Activated gamma-delta T cell treated with anti-CD3 and anti-CD28 coated beads, Interleukin-2, amount 50 U/mL, for 16 hours (primary cell): ENCODE results near the gene HVCN1.
A peak's percentile ranks its signal among the peaks of the same experiment; 100 is the strongest.

Experiments used
- DNase-seq: peaks from one replicate; pipeline ENCODE4 v3.0.0-alpha.2; 2020; ENCODE audit warnings: low read depth

Gene HVCN1

DNA sequence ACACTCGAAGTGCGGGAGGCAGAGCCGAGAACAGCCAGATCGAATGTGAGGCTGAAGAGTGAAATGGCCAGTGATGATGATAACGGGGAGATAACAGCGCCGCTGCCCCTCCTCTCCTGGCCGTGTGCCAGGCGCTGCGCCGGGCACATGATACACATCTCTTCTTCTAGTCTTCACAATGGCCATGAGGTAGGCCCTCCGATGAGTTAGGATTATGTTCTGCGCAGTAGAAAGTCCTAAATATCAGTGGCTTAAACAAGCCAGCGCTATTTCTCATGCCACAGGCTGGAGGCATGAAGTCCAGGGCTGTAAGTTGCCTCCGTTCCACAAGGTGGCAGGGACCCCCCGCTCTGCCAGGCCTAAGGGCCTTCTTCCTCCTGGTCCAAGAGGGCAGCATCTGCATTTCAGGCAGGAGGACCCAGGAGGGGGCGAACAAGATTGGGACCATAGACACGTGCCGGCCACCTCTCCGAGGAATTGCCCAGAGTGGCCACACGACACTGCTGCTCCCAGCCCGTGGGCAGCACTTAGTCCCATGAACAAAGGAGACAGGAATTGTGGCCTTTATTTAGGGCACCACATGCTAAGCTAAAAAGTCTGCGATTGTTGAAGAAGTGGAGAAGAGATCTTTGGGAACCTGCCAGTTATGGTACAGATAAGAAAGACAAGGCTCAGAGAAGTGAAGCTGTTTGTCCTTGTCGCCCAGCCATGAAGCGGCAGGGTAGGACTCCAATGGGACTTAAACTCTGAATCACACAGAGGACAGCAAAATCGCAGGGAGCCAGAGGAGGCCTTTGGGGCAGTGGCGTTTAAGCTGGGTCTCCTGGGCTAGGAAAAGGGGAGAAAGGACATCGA, 10.9 kb upstream of the HVCN1 start:
- no peak for DNase-seq

- peak; percentile 52 for DNase-seq
These were observed 9.4 kb upstream of the HVCN1 start for GRCh38 chr12:110698171-110698902.

DNA sequence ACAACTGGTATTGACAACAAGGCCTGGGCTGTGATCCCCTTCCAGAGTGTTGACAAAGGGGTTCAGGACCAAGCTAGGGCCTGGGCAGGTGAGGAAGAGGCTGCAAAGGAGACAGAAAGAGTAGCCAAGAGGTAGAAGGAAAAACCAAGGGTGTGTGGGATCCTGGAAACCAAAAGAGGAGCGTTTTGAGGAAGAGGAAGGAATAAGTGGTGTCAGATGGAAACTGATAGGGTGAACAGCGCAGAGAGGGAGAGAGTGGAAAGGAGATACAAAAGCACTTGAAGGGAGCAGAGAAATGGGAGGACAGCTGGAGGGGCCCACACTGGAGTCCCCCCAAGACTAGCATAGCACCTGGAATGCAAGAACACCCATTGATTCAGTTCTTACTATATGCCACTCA, 8.3 kb upstream of the HVCN1 start:
- DNase-seq = no peak

GRCh38 chr12:110696283-110696682, 7.4 kb upstream of the HVCN1 start:
- DNase-seq = no peak

DNA sequence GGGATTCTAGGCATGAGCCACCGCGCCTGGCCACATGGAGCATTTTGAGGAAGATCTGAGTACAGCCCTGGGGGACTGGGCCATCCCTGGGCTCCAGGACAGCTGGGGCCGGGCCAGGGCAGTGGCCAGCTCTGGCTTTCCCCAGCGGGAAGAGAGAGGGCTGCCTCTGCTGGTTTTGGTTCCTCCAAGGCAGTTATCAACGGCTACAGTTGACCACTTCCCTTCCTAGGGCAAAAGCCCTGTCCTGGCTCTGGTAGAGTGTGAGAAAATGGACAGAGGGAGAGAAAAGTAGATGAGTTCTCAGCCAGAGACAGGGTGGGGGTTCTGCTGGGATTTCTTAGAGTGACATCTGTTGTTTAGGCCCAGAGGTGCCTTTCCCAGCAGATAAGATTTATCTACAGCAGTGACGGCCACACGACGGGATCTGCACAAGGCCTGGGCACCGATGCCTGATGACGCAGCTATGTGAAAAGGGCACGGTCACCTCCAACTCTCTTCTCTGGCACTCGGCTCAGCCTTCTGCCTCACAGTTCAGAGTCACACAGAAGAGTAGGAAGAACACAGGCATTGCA, 5.5 kb upstream of the HVCN1 start:
- no peak for DNase-seq

DNA sequence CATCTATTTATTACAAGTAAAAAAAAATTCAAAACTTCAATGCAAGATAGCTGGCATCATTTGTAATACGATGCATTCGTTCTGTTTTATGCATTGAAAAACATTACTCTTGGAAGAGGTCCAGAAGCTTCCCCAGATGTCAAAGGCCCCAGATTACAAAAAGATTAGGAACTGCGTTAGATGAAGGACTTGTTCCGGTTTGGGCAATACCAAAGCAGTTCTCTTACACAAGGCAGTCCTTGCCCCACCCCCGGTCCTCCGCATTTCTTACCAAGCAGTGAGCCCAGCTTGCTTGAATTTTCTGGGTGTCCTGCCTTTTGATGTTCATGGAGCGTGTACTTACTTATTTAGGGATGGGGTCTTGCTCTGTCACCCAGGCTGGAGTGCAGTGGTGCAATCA, 4.8 kb upstream of the HVCN1 start:
- no peak for DNase-seq

- no peak for DNase-seq
These were observed 1.2 kb upstream of the HVCN1 start for GRCh38 chr12:110690127-110690430.

DNA sequence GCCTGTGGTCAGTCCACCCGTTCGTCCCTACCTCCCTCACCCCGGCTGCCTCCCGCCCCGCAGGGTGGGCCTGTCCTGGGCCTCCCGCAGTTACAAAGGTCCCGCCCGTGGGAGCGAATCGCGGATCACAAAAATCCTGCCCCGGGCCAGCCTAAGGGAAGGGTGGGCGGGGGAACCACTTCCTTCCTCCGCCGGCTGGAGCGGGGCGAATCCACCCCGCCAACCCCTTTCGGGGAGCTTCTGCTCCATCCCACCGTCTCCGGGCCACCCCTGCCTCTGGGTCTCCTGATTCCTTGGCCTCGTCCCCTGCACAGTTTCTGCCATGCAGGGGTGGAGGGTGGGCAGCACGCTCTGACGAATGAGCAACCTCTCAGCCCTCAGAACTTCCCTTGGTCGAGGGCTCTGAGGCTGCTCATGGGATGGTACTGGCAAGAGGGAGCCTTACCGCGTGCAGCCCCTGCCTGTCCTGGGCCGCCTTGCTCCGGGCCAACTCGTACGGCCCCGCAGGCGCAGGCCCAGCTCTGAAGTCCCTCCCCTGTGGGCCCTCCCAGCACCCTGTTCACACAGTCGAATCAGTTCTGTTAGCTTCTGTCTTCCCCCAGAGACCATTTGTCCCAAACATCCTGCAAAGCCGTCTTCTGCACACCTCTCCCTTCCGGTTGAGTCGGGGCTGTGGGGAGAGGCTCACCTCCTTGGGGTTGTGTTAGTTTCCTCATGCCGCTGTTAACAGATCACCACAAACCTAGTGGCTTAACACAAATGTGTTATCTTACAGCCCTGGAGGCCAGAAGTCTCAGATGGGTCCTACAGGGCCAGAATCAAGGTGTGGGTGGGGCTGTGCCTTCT, 589 bp upstream of the HVCN1 start:
- peak; percentile 28 for DNase-seq

GRCh38 chr12:110687396-110688169, 1.3 kb downstream of the HVCN1 start:
- DNase-seq = no peak

GRCh38 chr12:110686294-110686903, 2.5 kb downstream of the HVCN1 start:
- DNase-seq = no peak

DNA sequence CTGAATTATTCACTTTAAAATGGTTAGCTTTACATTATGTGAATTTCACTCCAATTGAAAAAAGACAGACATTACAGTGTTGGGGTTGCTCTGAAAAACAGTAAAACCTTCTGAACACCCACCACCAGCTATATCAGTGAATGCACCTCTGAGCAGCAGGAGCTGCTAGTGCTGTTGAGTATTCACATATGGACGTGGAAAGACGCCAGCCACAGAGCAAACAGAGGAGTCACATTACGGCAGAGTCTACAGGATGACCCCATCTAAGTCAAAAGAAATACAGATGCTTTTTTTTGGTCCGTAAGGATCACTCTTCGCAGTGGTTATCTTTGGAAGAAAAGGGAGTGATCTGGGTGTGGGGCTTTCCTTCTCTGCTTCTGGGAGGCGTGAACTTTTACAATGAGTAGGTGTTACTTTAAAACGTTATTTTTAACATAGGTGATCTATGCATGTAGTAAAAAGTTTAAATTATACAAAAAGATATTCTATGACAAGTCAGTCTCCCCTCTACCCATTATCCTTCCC, 4.5 kb downstream of the HVCN1 start:
- no peak for DNase-seq

DNA sequence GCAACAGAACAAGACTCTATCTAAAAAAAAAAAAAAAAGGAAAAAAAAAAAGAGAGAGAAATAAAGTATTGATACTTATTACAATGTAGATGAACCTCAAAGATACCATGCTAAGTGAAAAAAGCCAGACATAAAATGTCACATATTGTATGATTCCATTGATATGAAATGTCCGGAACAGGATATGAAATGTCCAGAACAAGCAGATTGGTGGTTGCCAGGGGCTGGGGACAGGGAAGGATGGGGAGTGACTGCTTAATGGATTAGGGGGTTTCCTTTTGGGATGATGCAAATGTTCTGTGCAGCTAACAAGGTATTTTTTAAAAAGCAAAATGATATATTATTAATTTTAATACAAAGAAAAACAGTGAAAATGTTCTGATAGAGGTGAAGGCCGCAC, 5.0 kb downstream of the HVCN1 start:
- no peak for DNase-seq

DNA sequence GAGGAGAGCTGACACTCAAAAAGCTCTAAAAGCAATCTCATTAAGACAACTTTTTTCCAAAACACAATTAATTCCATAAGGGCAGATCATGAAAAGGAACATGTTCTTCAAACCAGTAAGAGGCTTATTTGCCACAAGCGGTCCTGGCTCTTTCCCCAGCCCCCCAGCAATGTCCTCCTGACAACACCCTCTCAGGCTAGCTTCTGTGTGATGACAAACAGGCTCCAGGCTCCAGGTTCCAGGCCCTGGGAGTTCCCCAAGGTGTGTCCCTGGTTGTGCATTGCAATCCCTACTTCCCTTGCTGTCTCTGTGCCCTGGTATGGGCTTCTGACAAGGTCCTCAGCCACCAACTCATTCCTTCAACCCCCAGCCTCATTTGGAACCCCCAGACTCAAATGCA, 8.9 kb downstream of the HVCN1 start:
- DNase-seq = no peak

DNA sequence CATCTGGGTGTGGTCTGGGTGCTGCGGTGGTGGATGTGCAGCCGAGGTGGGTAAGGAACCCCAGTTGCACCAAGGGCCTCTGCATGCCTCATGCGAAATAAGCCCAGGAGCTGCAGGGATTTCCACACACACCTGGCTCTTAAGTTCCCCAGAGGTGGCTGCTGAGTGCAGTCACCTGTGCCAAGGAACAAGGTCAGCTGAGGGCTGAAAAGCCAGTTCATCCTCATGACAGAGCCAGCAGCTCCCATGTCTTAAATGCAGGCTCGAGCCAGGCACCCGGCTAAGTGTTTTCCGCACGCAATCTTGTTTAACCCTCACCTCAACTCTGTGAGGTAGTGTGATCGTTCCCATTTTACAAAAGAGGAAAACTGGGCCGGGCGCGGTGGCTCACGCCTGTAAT, 9.7 kb downstream of the HVCN1 start:
- DNase-seq = no peak

DNA sequence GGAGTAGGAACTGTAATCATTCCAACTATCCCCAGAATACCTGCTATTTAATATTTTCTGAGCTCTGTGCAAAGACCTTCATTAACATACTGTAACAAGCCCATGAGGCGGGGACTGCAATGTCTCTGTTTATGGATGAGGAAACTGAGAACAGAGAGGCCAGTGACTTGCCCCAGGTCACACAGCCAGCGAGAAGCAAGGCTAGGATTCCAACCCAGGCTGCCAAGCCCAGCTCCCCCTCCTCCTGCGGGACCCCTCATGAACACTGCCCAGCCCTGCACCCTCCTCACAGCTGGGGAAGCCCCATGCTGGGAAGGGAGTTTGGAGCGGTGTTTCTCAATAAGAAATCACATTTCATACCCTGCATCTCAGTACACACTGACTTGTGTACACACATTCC, 10.9 kb downstream of the HVCN1 start:
- no peak for DNase-seq

- DNase-seq = no peak
These were observed 11.6 kb downstream of the HVCN1 start for GRCh38 chr12:110677206-110677911.

DNA sequence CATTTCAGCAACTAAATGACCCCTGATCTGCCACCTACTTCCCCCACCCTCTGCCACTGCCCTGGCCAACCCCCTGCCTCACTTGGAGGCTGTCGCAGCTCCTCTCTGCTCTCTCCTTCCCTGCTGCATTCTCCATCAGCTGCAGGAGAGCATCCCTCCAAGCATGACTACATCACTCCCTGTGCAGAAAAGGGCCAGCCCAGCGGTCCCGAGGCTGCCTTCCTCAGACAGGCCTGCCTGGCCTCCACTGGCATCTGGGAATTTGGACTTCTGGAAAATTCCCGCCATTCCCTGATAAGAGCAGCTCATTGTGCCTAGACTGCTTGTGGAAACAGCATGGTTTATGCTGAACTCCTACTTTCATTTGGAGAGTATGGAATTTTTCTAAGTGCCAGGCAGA, 12.7 kb downstream of the HVCN1 start:
- DNase-seq = no peak

DNA sequence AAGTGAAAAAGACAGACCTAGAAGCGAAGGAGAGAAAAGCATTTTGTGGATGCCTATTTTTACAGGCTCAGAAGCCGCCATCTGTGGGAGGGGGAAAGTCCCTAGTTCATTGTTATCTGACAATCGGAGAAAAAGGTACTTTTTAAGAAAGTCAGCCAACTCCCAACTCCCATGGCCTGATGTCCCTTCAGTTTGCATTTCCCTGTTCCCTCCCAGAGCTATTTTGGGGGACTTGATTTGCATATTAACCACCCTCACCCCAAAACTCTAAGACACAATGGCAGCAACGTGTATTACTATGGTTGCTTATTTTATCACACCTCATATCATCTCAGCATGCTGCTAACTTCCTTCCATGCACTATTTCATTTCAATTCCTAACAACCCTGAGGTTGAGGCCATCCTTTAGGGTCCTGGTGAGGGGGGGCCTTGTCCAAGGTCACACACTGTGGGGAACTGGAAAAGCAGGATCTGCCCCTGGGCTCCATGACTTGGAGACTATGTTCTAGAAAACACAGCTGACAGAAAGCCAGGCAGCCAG, 18.7 kb downstream of the HVCN1 start:
- DNase-seq = peak; percentile 19

- DNase-seq = no peak
These were observed 19.8 kb downstream of the HVCN1 start for GRCh38 chr12:110669193-110669502.

DNA sequence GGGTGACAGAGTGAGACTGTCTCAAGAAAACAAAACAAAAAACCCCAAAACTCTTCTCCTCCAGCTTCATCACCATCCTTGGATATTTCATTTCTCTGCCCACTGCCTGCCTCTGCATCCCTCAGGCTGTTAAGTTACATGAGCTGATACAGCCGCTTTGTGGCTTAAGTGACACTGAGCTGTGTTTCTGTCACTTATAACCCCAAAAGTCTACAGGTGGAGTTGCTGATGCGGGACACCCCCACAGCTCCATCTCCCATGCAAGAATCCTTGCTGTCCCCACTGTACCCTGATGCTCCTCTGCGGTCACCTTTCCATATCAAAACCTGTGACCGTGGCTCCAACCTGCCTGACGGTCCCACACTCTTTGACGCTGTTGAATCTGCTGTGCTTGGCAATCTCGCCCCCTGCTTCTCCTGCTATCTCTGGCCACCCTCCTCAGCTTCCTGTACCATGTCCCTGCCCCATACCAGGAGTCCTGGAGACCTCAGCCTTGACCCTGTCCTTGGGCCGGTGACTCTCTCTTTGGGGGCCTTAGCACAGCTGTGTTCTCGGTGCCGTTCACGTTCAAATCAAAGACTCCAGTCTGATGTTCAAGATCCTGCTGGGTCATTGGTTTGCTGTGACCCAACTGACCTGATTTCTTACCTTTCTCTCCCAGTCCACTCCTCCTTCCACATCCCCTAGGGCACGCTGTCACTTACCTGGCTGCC, 20.3 kb downstream of the HVCN1 start:
- DNase-seq = no peak
